ENCODE results near the gene SETD7. TPM values are rescaled to one million over a fixed set of nuclear protein-coding genes. Genes with fewer than 3 reads are reported as not detected.

Gene SETD7
- total and polyA plus RNA-seq, 2 of the 8 experiments (the other 6 are each of a cell fraction or from before 2014, with no cell fraction given) = 1.5 to 4.6 TPM

GRCh38 chr4:139556724-139557555 lies 921 bp upstream of the SETD7 start:
- peak overlapping the region; percentile 56; the same call in 1 of the 2 replicates for H3K18ac ChIP-seq (ENCODE audit: extremely low read depth, low read length)
- peaks cover 15 to 44% (median 40%) of the 10 kb centered on the region in 4 experiments for H3K27me3 ChIP-seq (replicated peaks in 1 of 4; ENCODE audit: control insufficient read depth in 3 of 4, extremely low read depth in 1 of 4, insufficient read depth in 3 of 4, low read length in 3 of 4)
- ChIA-PET CTCF (ENCODE audit: partially characterized antibody) (interaction anchor here (0.6 to 2.4 kb wide), 12 partner anchors 9 to 175 kb away, joined by 3 to 7 read pairs (median 4); no protein-coding TSS in a partner anchor), POLR2A (ENCODE audit: partially characterized antibody) (interaction anchor here (0.7 to 1.4 kb wide), 6 partner anchors 10 to 104 kb away, joined by 3 to 4 read pairs (median 3); no protein-coding TSS in a partner anchor)
- H4K91ac ChIP-seq (replicated peaks; ENCODE audit: insufficient read length, low read length) = no peak overlapping the region
- H3K4ac ChIP-seq (replicated peaks; ENCODE audit: insufficient read length, low read depth, low read length) = no peak overlapping the region
- no peak overlapping the region for H2BK20ac ChIP-seq (ENCODE audit: low read length)
- H3K4me2 ChIP-seq (ENCODE audit: insufficient read depth in 1 of 2, low read depth in 2 of 2, low read length in 2 of 2) = peak overlapping the region; percentile 78 to 98
- H2AK5ac ChIP-seq (ENCODE audit: low read depth, low read length) = no peak overlapping the region
- no peak overlapping the region for H3K23ac ChIP-seq (ENCODE audit: insufficient read length)
- DNase-seq (ENCODE audit: low read depth in 1 of 2, low spot score in 2 of 2) (peak in 1 of 2 experiments; percentile 74), FAIRE-seq (no peak)
- H2AFZ ChIP-seq (ENCODE audit: low read length) = peak overlapping the region; percentile 70; the same call in 1 of the 2 replicates
- H3K79me1 ChIP-seq (ENCODE audit: low read depth, low read length) = no peaks in the 10 kb centered on the region
- H3K4me3 ChIP-seq (ENCODE audit: extremely low read depth in 1 of 4, insufficient read depth in 2 of 4, low read depth in 3 of 4, low read length in 4 of 4) = peak overlapping the region; percentile 54 to 81 (median 70)
- no peak overlapping the region; the same call in 1 of the 2 replicates for H2BK15ac ChIP-seq (ENCODE audit: low read length)
- H3K14ac ChIP-seq (ENCODE audit: insufficient read length) = no peak overlapping the region
- no peaks in the 10 kb centered on the region for H3K79me2 ChIP-seq (ENCODE audit: control insufficient read depth in 1 of 2, insufficient read depth in 2 of 2, low read length in 2 of 2)
- H3K27ac ChIP-seq (ENCODE audit: low read depth, low read length) = no peak overlapping the region
- peak overlapping the region in 3 of 4 experiments; percentile 9 to 76 (median 74); a peak in 3 of 7 replicates for H3K9ac ChIP-seq (replicated peaks in 1 of 4; ENCODE audit: extremely low read depth in 1 of 4, low read depth in 3 of 4, low read length in 3 of 4)
- H4K5ac ChIP-seq (ENCODE audit: insufficient read length, low read depth, low read length) = no peak overlapping the region
- no peaks in the 10 kb centered on the region for H3K9me3 ChIP-seq (ENCODE audit: insufficient read depth in 2 of 2, low read depth in 1 of 2, low read length in 1 of 2)
- 0 out of 2 replicates have a peak overlapping the region, but pooled peaks have one; percentile 44 for H2BK5ac ChIP-seq (ENCODE audit: low read depth, low read length)
- H3K56ac ChIP-seq (replicated peaks; ENCODE audit: insufficient read length, low read depth, low read length) = no peak overlapping the region
- no peak overlapping the region for H4K8ac ChIP-seq (ENCODE audit: extremely low read depth, insufficient read depth, low read length)
- no peaks in the 10 kb centered on the region for H4K20me1 ChIP-seq (replicated peaks in 1 of 2; ENCODE audit: control insufficient read depth in 1 of 2, insufficient read depth in 2 of 2, low read length in 2 of 2)
- H2BK120ac ChIP-seq (replicated peaks; ENCODE audit: low read depth, low read length) = no peak overlapping the region
- H3K23me2 ChIP-seq (ENCODE audit: low read depth, low read length) = peaks cover 19% of the 10 kb centered on the region; the same call in 1 of the 2 replicates
- H2BK12ac ChIP-seq (ENCODE audit: low read depth, low read length) = peak overlapping the region; percentile 84; the same call in 1 of the 2 replicates
- no peaks in the 10 kb centered on the region for H3K36me3 ChIP-seq (ENCODE audit: control insufficient read depth in 2 of 4, insufficient read depth in 4 of 4, low read length in 3 of 4)
- WGBS, 2 experiments (ENCODE audit: extremely low coverage in 1 of 2, insufficient coverage in 1 of 2, insufficient read length in 1 of 2, insufficient replicate concordance in 2 of 2, low coverage in 1 of 2, low lambda C conversion rate in 2 of 2, missing lambda C conversion rate in 1 of 2) = 2% methylated on average over 52 of the region's 58 CpGs; no CpG with 5 or more reads in 1 of the 2 experiments
- H3K4me1 ChIP-seq (replicated peaks in 1 of 4; ENCODE audit: control insufficient read depth in 3 of 4, insufficient read depth in 4 of 4, low read length in 3 of 4) = peaks cover 0 to 9% (median 3%) of the 10 kb centered on the region in 4 experiments; a peak in 6 of 7 replicates
- TF ChIP-seq GABPA (IDR thresholded peaks at IDR 0.05; ENCODE audit: borderline replicate concordance, insufficient read depth, low read length) = no peak
- TF ChIP-seq CTBP2 (IDR thresholded peaks at IDR 0.05; ENCODE audit: borderline replicate concordance, insufficient read depth, insufficient read length, low read length) = no peak
- peak; percentile 15 for TF ChIP-seq YY1 (IDR thresholded peaks at IDR 0.05; ENCODE audit: low read depth, low read length)
- TF ChIP-seq RFX5 (IDR thresholded peaks at IDR 0.05; ENCODE audit: borderline replicate concordance, low read depth, low read length) = no peak
- peak; percentile 2 for TF ChIP-seq KDM4A (IDR thresholded peaks at IDR 0.05; ENCODE audit: low read depth, low read length, severe bottlenecking)
- peak; percentile 78 for TF ChIP-seq SUZ12 (IDR thresholded peaks at IDR 0.05; ENCODE audit: low read length)
- TF ChIP-seq BCL11A (IDR thresholded peaks at IDR 0.05; ENCODE audit: low read depth in 2 of 2, low read length in 2 of 2) = no peak
- TF ChIP-seq EZH2 (IDR thresholded peaks at IDR 0.05; ENCODE audit: low read depth, low read length, severe bottlenecking) = peak; percentile 62
- peak; percentile 65 for TF ChIP-seq ASH2L (IDR thresholded peaks at IDR 0.05; ENCODE audit: low read length)
- no peak for TF ChIP-seq HDAC2 (IDR thresholded peaks at IDR 0.05; ENCODE audit: borderline replicate concordance in 1 of 2, low read depth in 2 of 2, low read length in 2 of 2)

All from H1 (cell line).